Mucosa of descending colon (tissue), 3 donors: ENCODE measurements around the gene TDRD6. TPM values are rescaled to one million over a fixed set of nuclear protein-coding genes. Genes with fewer than 3 reads are reported as not detected.
A peak's percentile ranks its signal among the peaks of the same experiment; 100 is the strongest.
"Not testable (repeated sequence)": the region's sequence is repeated elsewhere in the genome, so short reads cannot be mapped to it uniquely, and the experiment has no call there.

ENCODE experiments used
- ATAC-seq: fragments of 200-7000 bp; cut with Tn5 transposase; one replicate; pipeline ENCODE4 v1.9.1; 2020; ENCODE audit warnings: mild to moderate bottlenecking, moderate library complexity
- DNase-seq, 3 donors: peaks; one replicate each; pipeline ENCODE4 v3.0.0-alpha.2; 2020
- H3K36me3 ChIP-seq: fragments of 200-600 bp; one replicate; pipeline ENCODE4 v1.8.0; 2021; ENCODE audit warnings: low read depth, mild to moderate bottlenecking
- H3K4me1 ChIP-seq: fragments of 200-600 bp; one replicate; pipeline ENCODE4 v1.8.0; 2021; ENCODE audit warnings: low read depth, mild to moderate bottlenecking
- H3K4me3 ChIP-seq: fragments of 200-600 bp; one replicate; pipeline ENCODE4 v1.8.0; 2021; ENCODE audit warnings: mild to moderate bottlenecking
- H3K9me3 ChIP-seq: fragments of 200-600 bp; one replicate; pipeline ENCODE4 v1.8.0; 2021; ENCODE audit warnings: mild to moderate bottlenecking
- CTCF ChIP-seq: fragments of 200-600 bp; IDR thresholded peaks from one replicate; pipeline ENCODE4 v1.8.0; 2022; ENCODE audit warnings: antibody characterized with exemption, mild to moderate bottlenecking
- intact Hi-C, 2 donors: fragments of 100-400 bp; cut with DNase I in 1 of 2; cut with micrococcal nuclease in 1 of 2; formaldehyde crosslinking; loops; one replicate each; pipeline versions ENCODE4 v1.11.0 to v1.11.1; 2022; cut with DNase I, micrococcal nuclease
- long read RNA-seq, 2 donors: library from polyadenylated mRNA; unstranded; transcript quantifications; one replicate each; pipeline ENCODE4 v2.0.0, GENCODE V29; 2019 to 2021
- total RNA-seq, 3 donors: library from RNA; stranded (reverse); fragmentation: NEBNext Ultra II Directional in 2 of 3; extraction: Animal tissue kit (Norgen Biotek cat#: 25700) in 2 of 3; gene quantifications; one replicate each; pipeline versions ENCODE4 v1.2.1 to v1.2.4, GENCODE V29; 2021 to 2023
- donor health status: DM: no; HTN: no; CAD: no; lungs with moderate emphysema.
- donor health status: DM: no; HTN: no; CAD: no.
- donor health status: DM: no; HTN: yes; CAD: no.

The TDRD6 gene
- total RNA-seq = 1 to 10 TPM in 1 of 3 donors, under 1 TPM in 2; 0.39 to 1.9 (median 0.52) TPM
- long read RNA-seq, donor 1 = 0 reads
- long read RNA-seq, donor 2 = 0 reads

- DNase-seq (peak in 1 of 3 donors; percentile 42), ATAC-seq (no peak)
- intact Hi-C loops = no loop called here
- Histone ChIP-seq H3K4me3 (no peak within 1 kb of the TSS), H3K9me3 (no peaks in the 10 kb centered on the region), H3K36me3 (no peaks in the 10 kb centered on the region), H3K4me1 (no peaks in the 10 kb centered on the region)
- no peak for TF ChIP-seq CTCF
Observed at GRCh38 chr6:46687619-46688097, at the start of gene TDRD6. TDRD6 (plus strand) TSS chr6:46687885; CDS start chr6:46688129, 244 bp downstream.

GRCh38 chr6:46637933-46638332, 49.8 kb upstream of the TDRD6 start:
- H3K36me3 ChIP-seq = no peaks in the 10 kb centered on the region
- TF ChIP-seq CTCF = no peak
- H3K9me3 ChIP-seq = no peaks in the 10 kb centered on the region
- intact Hi-C loops = loop anchor here in 1 of 2 donors (10.0 kb wide), 1 partner anchor 223 kb away; no protein-coding TSS in a partner anchor
- H3K4me3 ChIP-seq = no peak overlapping the region
- ATAC-seq (no peak), DNase-seq (no peak)
- peaks cover 3% of the 10 kb centered on the region for H3K4me1 ChIP-seq

- DNase-seq (no peak), ATAC-seq (no peak)
- peaks cover 3% of the 10 kb centered on the region for H3K4me1 ChIP-seq
- H3K4me3 ChIP-seq = no peak overlapping the region
- H3K9me3 ChIP-seq = no peaks in the 10 kb centered on the region
- no peak for TF ChIP-seq CTCF
- intact Hi-C loops = loop anchor here in 1 of 2 donors (10.0 kb wide), 1 partner anchor 224 kb away; no protein-coding TSS in a partner anchor
- no peaks in the 10 kb centered on the region for H3K36me3 ChIP-seq
Observed at GRCh38 chr6:46638650-46639049, 49.0 kb upstream of the TDRD6 start.

GRCh38 chr6:46642928-46643751, 44.5 kb upstream of the TDRD6 start:
- ATAC-seq (no peak), DNase-seq (no peak)
- Histone ChIP-seq H3K4me3 (no peak overlapping the region), H3K4me1 (no peaks in the 10 kb centered on the region), H3K36me3 (no peaks in the 10 kb centered on the region), H3K9me3 (no peaks in the 10 kb centered on the region)
- intact Hi-C loops = no loop called here
- no peak for TF ChIP-seq CTCF

- Histone ChIP-seq H3K9me3 (no peaks in the 10 kb centered on the region), H3K4me1 (no peaks in the 10 kb centered on the region), H3K36me3 (no peaks in the 10 kb centered on the region), H3K4me3 (no peak overlapping the region)
- ATAC-seq = no peak
- no peak for DNase-seq
- intact Hi-C loops = no loop called here
- no peak for TF ChIP-seq CTCF
Observed at GRCh38 chr6:46645265-46645664, 42.4 kb upstream of the TDRD6 start.

- H3K4me1 ChIP-seq, intact Hi-C loops, H3K4me3 ChIP-seq, ATAC-seq, H3K9me3 ChIP-seq, DNase-seq, H3K36me3 ChIP-seq: not testable (repeated sequence)
Observed at GRCh38 chr6:46648108-46648507, 39.6 kb upstream of the TDRD6 start.
